NCI-H2196 treated with DMSO at 0.1 percent for 48 hours (cell line): Measurements from ENCODE around the gene SCAMP2.

ENCODE experiments used
- DNase-seq: peaks from one replicate; lab custom pipeline; 2025; ENCODE audit not compliant: unreplicated experiment; lab: John Stamatoyannopoulos, UW

SCAMP2 gene

GRCh38 chr15:74839526-74840395 lies 33.4 kb downstream of the SCAMP2 start:
- DNase-seq = no peak

GRCh38 chr15:74838746-74839525 lies 34.2 kb downstream of the SCAMP2 start:
- no peak for DNase-seq

GRCh38 chr15:74838137-74838516 lies 35.0 kb downstream of the SCAMP2 start:
- DNase-seq = no peak

- DNase-seq = no peak
These were observed 35.6 kb downstream of the SCAMP2 start for GRCh38 chr15:74837482-74838136.

GRCh38 chr15:74836846-74837245 lies 36.3 kb downstream of the SCAMP2 start:
- DNase-seq = no peak

- DNase-seq = no peak
These were observed 37.8 kb downstream of the SCAMP2 start for GRCh38 chr15:74835312-74835823.

GRCh38 chr15:74833376-74834107 lies 39.6 kb downstream of the SCAMP2 start:
- no peak for DNase-seq

GRCh38 chr15:74832826-74833225 lies 40.3 kb downstream of the SCAMP2 start:
- no peak for DNase-seq

- peak; percentile 11 for DNase-seq
These were observed 41.2 kb downstream of the SCAMP2 start for GRCh38 chr15:74831813-74832495.

- DNase-seq = no peak
These were observed 42.3 kb downstream of the SCAMP2 start for GRCh38 chr15:74830868-74831267.

- no peak for DNase-seq
These were observed 43.2 kb downstream of the SCAMP2 start for GRCh38 chr15:74829991-74830390.

- DNase-seq = no peak
These were observed 43.7 kb downstream of the SCAMP2 start for GRCh38 chr15:74829486-74829885.

GRCh38 chr15:74828835-74829234 lies 44.3 kb downstream of the SCAMP2 start:
- no peak for DNase-seq

GRCh38 chr15:74827614-74828013 lies 45.6 kb downstream of the SCAMP2 start:
- no peak for DNase-seq

GRCh38 chr15:74826921-74827320 lies 46.2 kb downstream of the SCAMP2 start:
- no peak for DNase-seq

- no peak for DNase-seq
These were observed 46.8 kb downstream of the SCAMP2 start, which contains the start of gene CPLX3 for GRCh38 chr15:74826364-74826819. Gene CPLX3 (plus strand): TSS chr15:74826627. CDS start chr15:74826704, 77 bp downstream.

- DNase-seq = no peak
These were observed 47.3 kb downstream of the SCAMP2 start for GRCh38 chr15:74825866-74826265.

- no peak for DNase-seq
These were observed 48.2 kb downstream of the SCAMP2 start for GRCh38 chr15:74824976-74825375.

GRCh38 chr15:74823324-74823723 lies 49.8 kb downstream of the SCAMP2 start:
- no peak for DNase-seq

- no peak for DNase-seq
These were observed 50.9 kb downstream of the SCAMP2 start for GRCh38 chr15:74822233-74822632.
